H1 (cell line): ENCODE results near the gene MSN. TPM values are rescaled to one million over a fixed set of nuclear protein-coding genes. Genes with fewer than 3 reads are reported as not detected.

ENCODE experiments used
- CTCF ChIA-PET: fragments of 300-600 bp; sonication (Branson Sonifier 250); formaldehyde crosslinking; loops from one replicate; lab custom pipeline; 2021; ENCODE audit not compliant: partially characterized antibody; lab: Charles Lee
- POLR2A ChIA-PET: fragments of 300-600 bp; sonication (Branson Sonifier 250); formaldehyde crosslinking; loops from one replicate; lab custom pipeline; 2021; ENCODE audit warnings: inconsistent platforms; ENCODE audit not compliant: partially characterized antibody; lab: Charles Lee
- DNase-seq, 2 experiments: peaks; one replicate each; pipeline versions ENCODE4 v3.0.0 to v3.0.0-alpha.2; 2010 to 2022; ENCODE audit warnings: low spot score in 2 of 2, low read depth in 1 of 2, mixed read lengths in 1 of 2
- FAIRE-seq: peaks from 2 replicates; lab custom pipeline; 2011; peaks lifted over from hg19 to GRCh38; lab: Jason Lieb, UNC
- H2AFZ ChIP-seq: 2 replicates; pipeline ENCODE4 v1.8.1; 2012; ENCODE audit warnings: low read length, inconsistent platforms
- H2AK5ac ChIP-seq: 2 replicates; pipeline ENCODE4 v1.6.1; 2013; ENCODE audit warnings: low read depth, low read length
- H2BK120ac ChIP-seq: replicated peaks from 2 replicates; pipeline ENCODE3; 2013; ENCODE audit warnings: low read depth, low read length, inconsistent platforms
- H2BK12ac ChIP-seq: 2 replicates; pipeline ENCODE4 v1.6.1; 2013; ENCODE audit warnings: low read depth, low read length
- H2BK15ac ChIP-seq: 2 replicates; pipeline ENCODE4 v1.6.1; 2013; ENCODE audit warnings: low read length
- H2BK20ac ChIP-seq: 2 replicates; pipeline ENCODE4 v1.6.1; 2013; ENCODE audit warnings: low read length
- H2BK5ac ChIP-seq: 2 replicates; pipeline ENCODE4 v1.6.1; 2013; ENCODE audit warnings: low read depth, low read length
- H3K14ac ChIP-seq: 2 replicates; pipeline ENCODE4 v1.6.1; 2013; ENCODE audit warnings: inconsistent platforms; ENCODE audit not compliant: insufficient read length
- H3K18ac ChIP-seq: 2 replicates; pipeline ENCODE4 v1.6.1; 2013; ENCODE audit warnings: low read length; ENCODE audit errors: extremely low read depth
- H3K23ac ChIP-seq: 2 replicates; pipeline ENCODE4 v1.6.1; 2013; ENCODE audit warnings: inconsistent platforms; ENCODE audit not compliant: insufficient read length
- H3K23me2 ChIP-seq: 2 replicates; pipeline ENCODE4 v1.6.1; 2013; ENCODE audit warnings: low read depth, low read length
- H3K27ac ChIP-seq: 2 replicates; pipeline ENCODE4 v1.6.1; 2011; ENCODE audit warnings: low read depth, low read length, inconsistent platforms
- H3K27me3 ChIP-seq, 4 experiments: replicated peaks in 1 of 4; 1 replicate in 1 of 4; 2 replicates in 3 of 4; pipeline versions ENCODE4 v1.6.1 to v1.8.1; 2011 to 2013; ENCODE audit warnings: low read length in 3 of 4, mild to moderate bottlenecking in 3 of 4, inconsistent platforms in 2 of 4, mixed read lengths in 2 of 4, moderate library complexity in 1 of 4; ENCODE audit not compliant: control insufficient read depth in 3 of 4, insufficient read depth in 3 of 4; ENCODE audit errors: extremely low read depth in 1 of 4
- H3K36me3 ChIP-seq, 4 experiments: 2 replicates each; pipeline versions ENCODE4 v1.6.1 to v1.8.1; 2011 to 2013; ENCODE audit warnings: mild to moderate bottlenecking in 4 of 4, low read length in 3 of 4, moderate library complexity in 2 of 4, control low read depth in 1 of 4, inconsistent platforms in 1 of 4; ENCODE audit not compliant: insufficient read depth in 4 of 4, control insufficient read depth in 2 of 4
- H3K4ac ChIP-seq: replicated peaks from 2 replicates; pipeline ENCODE3; 2013; ENCODE audit warnings: low read length, low read depth, mixed read lengths, inconsistent platforms; ENCODE audit not compliant: insufficient read length
- H3K4me1 ChIP-seq, 4 experiments: replicated peaks in 1 of 4; 1 replicate in 1 of 4; 2 replicates in 3 of 4; pipeline versions ENCODE4 v1.6.1 to v1.8.1; 2011 to 2013; ENCODE audit warnings: low read length in 3 of 4, inconsistent platforms in 2 of 4, mixed read lengths in 1 of 4; ENCODE audit not compliant: insufficient read depth in 4 of 4, control insufficient read depth in 3 of 4
- H3K4me2 ChIP-seq, 2 experiments: 2 replicates each; pipeline versions ENCODE4 v1.6.1 to v1.8.1; 2011 to 2013; ENCODE audit warnings: low read depth in 2 of 2, low read length in 2 of 2, control low read depth in 1 of 2, inconsistent platforms in 1 of 2, mild to moderate bottlenecking in 1 of 2; ENCODE audit not compliant: insufficient read depth in 1 of 2
- H3K4me3 ChIP-seq, 4 experiments: fragments of 200-600, 300-600 bp in 1 of 4; sonication (generic), shearing (Covaris generic), sonication (Bioruptor Twin) in 1 of 4; 2 replicates each; pipeline versions ENCODE4 v1.5.1 to v1.8.1; 2011 to 2016; ENCODE audit warnings: low read length in 4 of 4, low read depth in 3 of 4, control low read depth in 2 of 4, inconsistent platforms in 2 of 4, mild to moderate bottlenecking in 2 of 4, mixed read lengths in 1 of 4, moderate library complexity in 1 of 4; ENCODE audit not compliant: insufficient read depth in 2 of 4; ENCODE audit errors: extremely low read depth in 1 of 4
- H3K56ac ChIP-seq: replicated peaks from 2 replicates; pipeline ENCODE3; 2013; ENCODE audit warnings: low read depth, mild to moderate bottlenecking, mixed read lengths, low read length, inconsistent platforms; ENCODE audit not compliant: insufficient read length
- H3K79me1 ChIP-seq: 2 replicates; pipeline ENCODE4 v1.6.1; 2013; ENCODE audit warnings: low read depth, low read length, control low read depth
- H3K79me2 ChIP-seq, 2 experiments: 2 replicates each; pipeline versions ENCODE4 v1.6.1 to v1.8.1; 2012 to 2013; ENCODE audit warnings: low read length in 2 of 2, mild to moderate bottlenecking in 2 of 2, inconsistent platforms in 1 of 2; ENCODE audit not compliant: insufficient read depth in 2 of 2, control insufficient read depth in 1 of 2
- H3K9ac ChIP-seq, 4 experiments: replicated peaks in 1 of 4; 1 replicate in 1 of 4; 2 replicates in 3 of 4; pipeline versions ENCODE4 v1.6.1 to v1.8.1; 2011 to 2013; ENCODE audit warnings: low read depth in 3 of 4, low read length in 3 of 4, control low read depth in 2 of 4, mild to moderate bottlenecking in 2 of 4, moderate library complexity in 2 of 4, inconsistent platforms in 1 of 4; ENCODE audit errors: extremely low read depth in 1 of 4
- H3K9me3 ChIP-seq, 2 experiments: 2 replicates each; pipeline versions ENCODE4 v1.6.1 to v1.8.1; 2012 to 2013; ENCODE audit warnings: mild to moderate bottlenecking in 2 of 2, moderate library complexity in 2 of 2, control low read depth in 1 of 2, inconsistent platforms in 1 of 2, low read depth in 1 of 2, low read length in 1 of 2, mixed read lengths in 1 of 2; ENCODE audit not compliant: insufficient read depth in 2 of 2
- H4K20me1 ChIP-seq, 2 experiments: replicated peaks in 1 of 2; 2 replicates each; pipeline versions ENCODE3 to v1.8.1; 2011 to 2013; ENCODE audit warnings: inconsistent platforms in 2 of 2, low read length in 2 of 2, mild to moderate bottlenecking in 1 of 2; ENCODE audit not compliant: insufficient read depth in 2 of 2, control insufficient read depth in 1 of 2
- H4K5ac ChIP-seq: 2 replicates; pipeline ENCODE4 v1.6.1; 2013; ENCODE audit warnings: low read length, low read depth, mixed read lengths, inconsistent platforms; ENCODE audit not compliant: insufficient read length
- H4K8ac ChIP-seq: 2 replicates; pipeline ENCODE4 v1.8.0; 2013; ENCODE audit warnings: mild to moderate bottlenecking, moderate library complexity, low read length, inconsistent platforms; ENCODE audit not compliant: insufficient read depth; ENCODE audit errors: extremely low read depth
- H4K91ac ChIP-seq: replicated peaks from 2 replicates; pipeline ENCODE3; 2013; ENCODE audit warnings: low read length, mixed read lengths, inconsistent platforms; ENCODE audit not compliant: insufficient read length
- BRCA1 ChIP-seq: IDR thresholded peaks from 2 replicates; pipeline ENCODE4 v1.6.1; 2012; ENCODE audit warnings: low read depth, low read length, improper control_type of control experiment
- CREB1 ChIP-seq: IDR thresholded peaks from 2 replicates; pipeline ENCODE4 v1.6.1; 2012; ENCODE audit warnings: inconsistent platforms
- CTBP2 ChIP-seq: IDR thresholded peaks from 2 replicates; pipeline ENCODE4 v1.7.0; 2011; ENCODE audit warnings: borderline replicate concordance, mild to moderate bottlenecking, moderate library complexity, mixed read lengths, low read length; ENCODE audit not compliant: insufficient read depth, insufficient read length
- CTCF ChIP-seq, 3 experiments: IDR thresholded peaks; 1 replicate in 2 of 3; 2 replicates in 1 of 3; pipeline versions ENCODE4 v1.5.1 to v1.6.1; 2011; ENCODE audit warnings: low read length in 3 of 3, mild to moderate bottlenecking in 3 of 3, inconsistent platforms in 2 of 3, low read depth in 1 of 3, moderate library complexity in 1 of 3; ENCODE audit not compliant: insufficient read depth in 1 of 3; ENCODE audit errors: control extremely low read depth in 1 of 3
- EP300 ChIP-seq, 2 experiments: IDR thresholded peaks; 1 replicate in 1 of 2; 2 replicates in 1 of 2; pipeline ENCODE4 v1.6.1; 2011 to 2012; ENCODE audit warnings: low read depth in 2 of 2, low read length in 2 of 2, mild to moderate bottlenecking in 2 of 2, borderline replicate concordance in 1 of 2, inconsistent platforms in 1 of 2, moderate library complexity in 1 of 2
- KDM1A ChIP-seq: fragments of 200-600, 300-600 bp; sonication (generic); IDR thresholded peaks from 2 replicates; pipeline ENCODE4 v1.7.1; 2016; ENCODE audit warnings: mild to moderate bottlenecking, low read length, borderline replicate concordance
- KDM4A ChIP-seq: IDR thresholded peaks from one replicate; pipeline ENCODE4 v1.7.1; 2012; ENCODE audit warnings: low read depth, mild to moderate bottlenecking, moderate library complexity, low read length, inconsistent platforms; ENCODE audit not compliant: severe bottlenecking
- MAFK ChIP-seq: IDR thresholded peaks from 2 replicates; pipeline ENCODE4 v1.6.1; 2012; ENCODE audit warnings: low read depth, mild to moderate bottlenecking, improper control_type of control experiment, low read length
- NRF1 ChIP-seq: IDR thresholded peaks from 2 replicates; pipeline ENCODE4 v1.6.1; 2011; ENCODE audit warnings: mild to moderate bottlenecking, low read depth, low read length, improper control_type of control experiment
- SAP30 ChIP-seq: fragments of 300-600 bp; sonication (generic); IDR thresholded peaks from 2 replicates; pipeline ENCODE4 v1.7.1; 2012; ENCODE audit warnings: low read length, moderate library complexity, mild to moderate bottlenecking, inconsistent platforms; ENCODE audit not compliant: insufficient read depth, insufficient replicate concordance
- SP1 ChIP-seq: IDR thresholded peaks from 2 replicates; pipeline ENCODE4 v1.6.1; 2011; ENCODE audit warnings: low read depth, low read length
- SP2 ChIP-seq: IDR thresholded peaks from 2 replicates; pipeline ENCODE4 v1.6.1; 2012; ENCODE audit warnings: mild to moderate bottlenecking, low read length, inconsistent platforms
- WGBS, 2 experiments: shearing (Covaris generic) in 1 of 2; methylation state at CpG; one replicate each; pipeline versions ENCODE4 v1.1.6 to v1.1.7; 2013 to 2015; ENCODE audit warnings: low lambda C conversion rate in 2 of 2, mixed read lengths in 2 of 2, inconsistent platforms in 1 of 2, low coverage in 1 of 2, missing lambda C conversion rate in 1 of 2; ENCODE audit not compliant: insufficient replicate concordance in 2 of 2, insufficient coverage in 1 of 2, insufficient read length in 1 of 2; ENCODE audit errors: extremely low coverage in 1 of 2, missing lambda C conversion rate in 1 of 2; 5-methylcytosine and 5-hydroxymethylcytosine counted together
- polyA plus RNA-seq, 7 experiments: library from polyadenylated mRNA; depleted of rRNA in 3 of 7; stranded (reverse) in 5 of 7; unstranded in 2 of 7; fragments of >200 nt in 5 of 7; fragments of 200-250 nt in 2 of 7; gene quantifications; 1 replicate in 5 of 7; 2 replicates in 1 of 7; 4 replicates in 1 of 7; pipeline versions ENCODE4 v1.2.1 to v1.2.3, GENCODE V29; 2011 to 2013; ENCODE audit warnings: missing spikeins in 2 of 7, mixed read lengths in 2 of 7
- total RNA-seq: library from RNA; stranded (reverse); fragmentation: NEBNext Ultra II Directional; extraction: Animal tissue kit (Norgen Biotek cat#: 25700); gene quantifications from 2 replicates; pipeline ENCODE4 v1.2.1, GENCODE V29; 2021

MSN gene
- total and polyA plus RNA-seq, 2 of the 8 experiments (the other 6 are each of a cell fraction or from before 2014, with no cell fraction given), result 112 to 133 TPM

- no peak overlapping the region for H2BK12ac ChIP-seq
- no peaks in the 10 kb centered on the region for H3K36me3 ChIP-seq
- H3K23ac ChIP-seq, result no peak overlapping the region
- no peak overlapping the region for H2BK5ac ChIP-seq
- H3K56ac ChIP-seq, result no peak overlapping the region
- H3K79me2 ChIP-seq, result no peaks in the 10 kb centered on the region
- no peak overlapping the region for H3K4me2 ChIP-seq
- no peak overlapping the region for H4K5ac ChIP-seq
- H3K4me3 ChIP-seq, result no peak overlapping the region
- no peaks in the 10 kb centered on the region for H3K23me2 ChIP-seq
- no peak overlapping the region for H4K91ac ChIP-seq
- no peak overlapping the region for H3K18ac ChIP-seq
- H4K20me1 ChIP-seq, result no peaks in the 10 kb centered on the region
- H3K79me1 ChIP-seq, result no peaks in the 10 kb centered on the region
- no peaks in the 10 kb centered on the region for H3K27me3 ChIP-seq
- H3K4me1 ChIP-seq, result no peaks in the 10 kb centered on the region
- FAIRE-seq, result no peak
- ChIA-PET CTCF (no interaction called here), POLR2A (no interaction called here)
- H2BK20ac ChIP-seq, result no peak overlapping the region
- H3K9ac ChIP-seq, result no peak overlapping the region
- no peak for DNase-seq
- H2BK15ac ChIP-seq, result no peak overlapping the region
- H2BK120ac ChIP-seq, result no peak overlapping the region
- H3K9me3 ChIP-seq, result no peaks in the 10 kb centered on the region
- H2AK5ac ChIP-seq, result no peak overlapping the region
- H2AFZ ChIP-seq, result no peak overlapping the region
- H3K14ac ChIP-seq, result no peak overlapping the region
- WGBS, 2 experiments, result 77% methylated on average over 3 of the region's 3 CpGs; no CpG with 5 or more reads in 1 of the 2 experiments
- no peak overlapping the region for H3K4ac ChIP-seq
- H4K8ac ChIP-seq, result no peak overlapping the region
- H3K27ac ChIP-seq, result no peak overlapping the region
- TF ChIP-seq MAFK, result no peak
- no peak for TF ChIP-seq KDM1A
- TF ChIP-seq SP2, result no peak
- TF ChIP-seq SP1, result no peak
- no peak for TF ChIP-seq CTBP2
- TF ChIP-seq EP300 (IDR thresholded peaks at IDR 0.05; ENCODE audit: borderline replicate concordance in 1 of 2, low read depth in 2 of 2, low read length in 2 of 2), result no peak
- TF ChIP-seq CTCF (IDR thresholded peaks at IDR 0.05; ENCODE audit: control extremely low read depth in 1 of 3, insufficient read depth in 1 of 3, low read depth in 1 of 3, low read length in 3 of 3), result no peak
- TF ChIP-seq NRF1, result no peak
- no peak for TF ChIP-seq SAP30
- no peak for TF ChIP-seq BRCA1
- no peak for TF ChIP-seq CREB1
- no peak for TF ChIP-seq KDM4A
These were observed 32.1 kb upstream of the MSN start for GRCh38 chrX:65635378-65635777.
